Transverse colon (tissue), 4 donors: ENCODE measurements around the gene KRT78. TPM values are rescaled to one million over a fixed set of nuclear protein-coding genes. Genes with fewer than 3 reads are reported as not detected.

ENCODE experiments used
- DNase-seq: peaks from one replicate; pipeline ENCODE4 v3.0.0-alpha.2; 2019
- H3K27ac ChIP-seq, 4 donors: fragments of 200-600 bp; sonication (generic); 2 replicates each; pipeline ENCODE4 v1.5.1; 2016 to 2018; ENCODE audit warnings: inconsistent platforms in 4 of 4
- H3K27me3 ChIP-seq: fragments of 200-600 bp; sonication (generic); 2 replicates; pipeline ENCODE4 v1.5.1; 2017; ENCODE audit warnings: inconsistent platforms
- H3K36me3 ChIP-seq, 4 donors: fragments of 200-600 bp; sonication (generic); 2 replicates each; pipeline ENCODE4 v1.5.1; 2017 to 2019; ENCODE audit warnings: inconsistent platforms in 4 of 4
- H3K4me1 ChIP-seq, 4 donors: fragments of 200-600 bp; sonication (generic); 2 replicates each; pipeline ENCODE4 v1.5.1; 2017 to 2020; ENCODE audit warnings: inconsistent platforms in 4 of 4
- H3K4me3 ChIP-seq, 4 donors: fragments of 200-600 bp; sonication (generic); 1 replicate in 1 of 4; 2 replicates in 3 of 4; pipeline versions ENCODE4 v1.5.1 to v1.6.1; 2017 to 2019; ENCODE audit warnings: inconsistent platforms in 4 of 4
- H3K9me3 ChIP-seq, 2 donors: fragments of 200-600 bp; sonication (generic); 2 replicates each; pipeline ENCODE4 v1.5.1; 2017 to 2019; ENCODE audit warnings: inconsistent platforms in 2 of 2
- CTCF ChIP-seq, 5 experiments: fragments of 200-600 bp in 3 of 5; fragments of 450-650 bp in 2 of 5; sonication (generic) in 3 of 5; IDR thresholded peaks; 1 replicate in 2 of 5; 2 replicates in 3 of 5; pipeline ENCODE4 v1.5.1; 2016 to 2017; ENCODE audit warnings: antibody characterized with exemption in 5 of 5, inconsistent platforms in 3 of 5, mild to moderate bottlenecking in 2 of 5, moderate library complexity in 1 of 5
- EP300 ChIP-seq: sonication (generic); formaldehyde crosslinking; IDR thresholded peaks from one replicate; pipeline ENCODE4 v1.6.1; 2017; ENCODE audit warnings: antibody characterized with exemption, low read depth
- POLR2A ChIP-seq: fragments of 450-650 bp; IDR thresholded peaks from one replicate; pipeline ENCODE4 v1.6.1; 2016; ENCODE audit warnings: antibody characterized with exemption, mild to moderate bottlenecking, moderate library complexity
- POLR2AphosphoS5 ChIP-seq, 3 donors: sonication (generic); formaldehyde crosslinking; IDR thresholded peaks; one replicate each; pipeline ENCODE4 v1.6.1; 2016; ENCODE audit warnings: antibody characterized with exemption in 3 of 3
- WGBS, 2 donors: methylation state at CpG; one replicate each; pipeline ENCODE4 v1.1.5; 2018; ENCODE audit warnings: low coverage in 1 of 2; 5-methylcytosine and 5-hydroxymethylcytosine counted together
- in situ Hi-C, 4 donors: fragments of 200-750 bp; cut with MboI; loops; one replicate each; pipeline versions ENCODE4 v1.15.0 to v1.15.1; 2017; ENCODE audit warnings: low sequenced_read_pairs in 3 of 4, low pct_ligation_motif_present in 1 of 4, low pct_unique_long_range_greater_than_20kb in 1 of 4
- intact Hi-C: fragments of 100-400 bp; cut with DNase I; formaldehyde crosslinking; loops from one replicate; pipeline ENCODE4 v1.15.1; 2023; ENCODE audit warnings: low total_unique reads
- total RNA-seq, 4 donors: library from RNA; depleted of rRNA; stranded (reverse); fragments of >200 nt; gene quantifications; one replicate each; pipeline ENCODE4 v1.1.0, GENCODE V29; 2016

The KRT78 gene
- total RNA-seq, 4 donors from 2014 or later: not detected

- WGBS, 2 donors: 87 to 94% methylated on average over 3 to 8 of the region's 8 CpGs
- no peak for DNase-seq
- H3K4me3 ChIP-seq: no peak overlapping the region
- H3K36me3 ChIP-seq: no peaks in the 10 kb centered on the region
- no peaks in the 10 kb centered on the region for H3K9me3 ChIP-seq
- H3K4me1 ChIP-seq: no peaks in the 10 kb centered on the region
- H3K27me3 ChIP-seq: peaks cover 10% of the 10 kb centered on the region
- in situ Hi-C loops (no loop called here), intact Hi-C loops (no loop called here)
- no peak for TF ChIP-seq POLR2AphosphoS5 (IDR thresholded peaks at IDR 0.05)
- no peak for TF ChIP-seq EP300
- TF ChIP-seq CTCF (IDR thresholded peaks at IDR 0.05): no peak
- TF ChIP-seq POLR2A: no peak
- no peak overlapping the region for H3K27ac ChIP-seq
These were observed 31.6 kb downstream of the KRT78 start for GRCh38 chr12:52817003-52817698.

- Histone ChIP-seq H3K27me3 (peaks cover 10% of the 10 kb centered on the region), H3K27ac (no peak overlapping the region), H3K9me3 (no peaks in the 10 kb centered on the region), H3K4me1 (no peaks in the 10 kb centered on the region), H3K4me3 (no peak overlapping the region), H3K36me3 (no peaks in the 10 kb centered on the region)
- in situ Hi-C loops: no loop called here
- no peak for TF ChIP-seq EP300
- TF ChIP-seq POLR2AphosphoS5 (IDR thresholded peaks at IDR 0.05): no peak
- TF ChIP-seq CTCF (IDR thresholded peaks at IDR 0.05): no peak
- no peak for TF ChIP-seq POLR2A
- DNase-seq: no peak
- intact Hi-C loops: no loop called here
- WGBS, 2 donors: 74 to 100% methylated on average over 5 to 9 of the region's 9 CpGs
These were observed 32.9 kb downstream of the KRT78 start for GRCh38 chr12:52815676-52816588.

GRCh38 chr12:52815161-52815560 is 33.6 kb downstream of the KRT78 start:
- peaks cover 10% of the 10 kb centered on the region for H3K27me3 ChIP-seq
- no peak for DNase-seq
- no peak overlapping the region for H3K27ac ChIP-seq
- H3K4me3 ChIP-seq: no peak overlapping the region
- H3K36me3 ChIP-seq: no peaks in the 10 kb centered on the region
- no peaks in the 10 kb centered on the region for H3K9me3 ChIP-seq
- intact Hi-C loops (no loop called here), in situ Hi-C loops (no loop called here)
- 81 to 91% methylated on average over 4 of the region's 4 CpGs for WGBS, 2 donors
- no peaks in the 10 kb centered on the region for H3K4me1 ChIP-seq
- TF ChIP-seq CTCF (IDR thresholded peaks at IDR 0.05) (no peak), POLR2A (no peak), POLR2AphosphoS5 (IDR thresholded peaks at IDR 0.05) (no peak), EP300 (no peak)

- no peak for DNase-seq
- Histone ChIP-seq H3K36me3 (no peaks in the 10 kb centered on the region), H3K27ac (no peak overlapping the region), H3K27me3 (peaks cover 10% of the 10 kb centered on the region), H3K9me3 (no peaks in the 10 kb centered on the region), H3K4me3 (no peak overlapping the region), H3K4me1 (no peaks in the 10 kb centered on the region)
- TF ChIP-seq POLR2AphosphoS5 (IDR thresholded peaks at IDR 0.05): no peak
- no peak for TF ChIP-seq POLR2A
- no peak for TF ChIP-seq CTCF (IDR thresholded peaks at IDR 0.05)
- no peak for TF ChIP-seq EP300
- intact Hi-C loops (no loop called here), in situ Hi-C loops (no loop called here)
- WGBS, 2 donors: 88% methylated on average over 4 of the region's 4 CpGs; no CpG with 5 or more reads in 1 of the 2 donors
These were observed 34.1 kb downstream of the KRT78 start for GRCh38 chr12:52814710-52815155.
